Measurements from ENCODE around the gene RAPGEF1. TPM values are rescaled to one million over a fixed set of nuclear protein-coding genes. Genes with fewer than 3 reads are reported as not detected.

RAPGEF1 gene
- total and polyA plus RNA-seq, 2 donors (not counting 1 experiment from before 2014, with no cell fraction given), result 33.3 to 42.8 TPM

DNA sequence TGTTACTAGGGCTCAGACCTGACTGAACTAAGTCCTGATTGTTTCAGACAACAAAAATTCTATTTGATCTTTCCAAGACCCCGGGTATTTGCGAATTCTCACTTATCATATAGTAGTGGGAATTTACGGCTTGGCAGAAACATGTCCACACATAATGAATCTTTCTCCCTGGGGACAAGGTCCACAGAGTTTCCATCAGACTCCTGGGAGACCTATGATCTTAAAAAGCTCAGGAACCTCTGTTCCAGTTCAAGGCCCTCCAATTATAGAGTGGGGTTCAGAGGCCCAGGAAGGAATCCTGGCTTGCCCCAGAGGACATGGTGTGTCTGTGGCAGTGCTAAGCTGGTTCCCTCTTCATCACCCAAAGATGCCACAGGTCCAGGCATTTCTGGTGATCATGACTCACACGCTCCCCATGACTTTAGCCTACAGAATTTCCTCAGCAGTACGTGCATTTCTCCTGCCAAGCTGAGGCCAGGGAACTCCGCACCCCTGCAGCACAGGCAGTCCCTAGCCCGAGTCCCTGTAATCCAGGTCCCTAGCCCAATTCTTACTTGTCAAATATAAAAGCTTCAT, 12.6 kb downstream of the RAPGEF1 start:
- no peak overlapping the region for H3K4me2 ChIP-seq (ENCODE audit: extremely low read depth, insufficient read depth, low read length)

DNA sequence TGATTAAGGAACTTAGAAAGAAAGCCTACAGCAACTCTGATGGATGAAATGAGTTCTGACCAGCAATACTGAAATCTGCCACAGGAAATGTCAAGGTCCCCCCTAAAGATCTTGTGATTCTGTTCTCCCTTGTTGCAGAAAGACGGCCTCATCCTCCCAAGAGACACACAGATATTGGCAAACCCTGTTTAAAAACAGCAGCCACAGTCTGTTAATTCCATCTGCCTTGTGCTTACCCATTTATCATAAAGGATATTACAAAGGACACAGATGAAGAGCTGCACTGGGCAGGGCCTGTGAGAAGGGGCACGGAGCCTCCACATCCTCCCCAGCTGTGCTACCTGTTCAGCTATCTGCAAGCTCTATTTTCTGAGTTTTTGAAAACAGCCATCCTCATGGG, 15.2 kb downstream of the RAPGEF1 start:
- no peak overlapping the region for H2AFZ ChIP-seq (ENCODE audit: low read length)
- no peak overlapping the region for H3K4me2 ChIP-seq (ENCODE audit: extremely low read depth, insufficient read depth, low read length)
- TF ChIP-seq, protein P1, sequence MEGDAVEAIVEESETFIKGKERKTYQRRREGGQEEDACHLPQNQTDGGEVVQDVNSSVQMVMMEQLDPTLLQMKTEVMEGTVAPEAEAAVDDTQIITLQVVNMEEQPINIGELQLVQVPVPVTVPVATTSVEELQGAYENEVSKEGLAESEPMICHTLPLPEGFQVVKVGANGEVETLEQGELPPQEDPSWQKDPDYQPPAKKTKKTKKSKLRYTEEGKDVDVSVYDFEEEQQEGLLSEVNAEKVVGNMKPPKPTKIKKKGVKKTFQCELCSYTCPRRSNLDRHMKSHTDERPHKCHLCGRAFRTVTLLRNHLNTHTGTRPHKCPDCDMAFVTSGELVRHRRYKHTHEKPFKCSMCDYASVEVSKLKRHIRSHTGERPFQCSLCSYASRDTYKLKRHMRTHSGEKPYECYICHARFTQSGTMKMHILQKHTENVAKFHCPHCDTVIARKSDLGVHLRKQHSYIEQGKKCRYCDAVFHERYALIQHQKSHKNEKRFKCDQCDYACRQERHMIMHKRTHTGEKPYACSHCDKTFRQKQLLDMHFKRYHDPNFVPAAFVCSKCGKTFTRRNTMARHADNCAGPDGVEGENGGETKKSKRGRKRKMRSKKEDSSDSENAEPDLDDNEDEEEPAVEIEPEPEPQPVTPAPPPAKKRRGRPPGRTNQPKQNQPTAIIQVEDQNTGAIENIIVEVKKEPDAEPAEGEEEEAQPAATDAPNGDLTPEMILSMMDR (conservative IDR thresholded peaks at IDR 0.05 in 1 of 2, IDR thresholded peaks at IDR 0.05 in 1 of 2; ENCODE audit: low read depth in 1 of 2, low read length in 2 of 2), result no peak
- TF ChIP-seq EZH2 (IDR thresholded peaks at IDR 0.05; ENCODE audit: low read length, missing control alignments), result no peak
- H3K27me3 ChIP-seq (ENCODE audit: control insufficient read depth, insufficient read depth, low read length), result no peaks in the 10 kb centered on the region
- no peaks in the 10 kb centered on the region for H3K36me3 ChIP-seq (ENCODE audit: control insufficient read depth, insufficient read depth, low read length)
- no peak overlapping the region for H3K27ac ChIP-seq (ENCODE audit: insufficient read depth, low read length)
- no peak overlapping the region for H3K9ac ChIP-seq (ENCODE audit: insufficient read depth, low read length)
- H3K9me3 ChIP-seq (ENCODE audit: control insufficient read depth, insufficient read depth, low read depth, low read length), result no peaks in the 10 kb centered on the region
- DNase-seq (ENCODE audit: low read depth in 2 of 2), result no peak
- H3K4me3 ChIP-seq (replicated peaks in 1 of 4; ENCODE audit: control extremely low read depth in 1 of 4, insufficient read depth in 1 of 4, low read depth in 3 of 4, low read length in 4 of 4), result no peak overlapping the region
- peaks cover 19% of the 10 kb centered on the region for H3K4me1 ChIP-seq (ENCODE audit: control insufficient read depth, extremely low read depth, insufficient read depth, low read length)
- H3K79me2 ChIP-seq (ENCODE audit: control insufficient read depth, insufficient read depth, low read length), result peaks cover 36% of the 10 kb centered on the region
- H4K20me1 ChIP-seq (ENCODE audit: control insufficient read depth, extremely low read depth, insufficient read depth, low read length), result no peaks in the 10 kb centered on the region

More for the DNA sequence above, 12.6 kb downstream of the RAPGEF1 start:
- H3K4me1 ChIP-seq (ENCODE audit: control insufficient read depth, extremely low read depth, insufficient read depth, low read length), result peaks cover 36% of the 10 kb centered on the region
- no peaks in the 10 kb centered on the region for H3K36me3 ChIP-seq (ENCODE audit: control insufficient read depth, insufficient read depth, low read length)
- H3K9me3 ChIP-seq (ENCODE audit: control insufficient read depth, insufficient read depth, low read depth, low read length), result no peaks in the 10 kb centered on the region
- no peak overlapping the region for H3K9ac ChIP-seq (ENCODE audit: insufficient read depth, low read length)
- DNase-seq (ENCODE audit: low read depth in 2 of 2), result peak; percentile 43 to 77
- no peak overlapping the region for H3K4me3 ChIP-seq (replicated peaks in 1 of 4; ENCODE audit: control extremely low read depth in 1 of 4, insufficient read depth in 1 of 4, low read depth in 3 of 4, low read length in 4 of 4)
- no peaks in the 10 kb centered on the region for H4K20me1 ChIP-seq (ENCODE audit: control insufficient read depth, extremely low read depth, insufficient read depth, low read length)
- no peak overlapping the region for H2AFZ ChIP-seq (ENCODE audit: low read length)
- H3K27me3 ChIP-seq (ENCODE audit: control insufficient read depth, insufficient read depth, low read length), result no peaks in the 10 kb centered on the region
- no peak for TF ChIP-seq EZH2 (IDR thresholded peaks at IDR 0.05; ENCODE audit: low read length, missing control alignments)
- TF ChIP-seq, protein P1 (conservative IDR thresholded peaks at IDR 0.05 in 1 of 2, IDR thresholded peaks at IDR 0.05 in 1 of 2; ENCODE audit: low read depth in 1 of 2, low read length in 2 of 2), result no peak
- no peak overlapping the region for H3K27ac ChIP-seq (ENCODE audit: insufficient read depth, low read length)
- peaks cover 43% of the 10 kb centered on the region for H3K79me2 ChIP-seq (ENCODE audit: control insufficient read depth, insufficient read depth, low read length)

DNA sequence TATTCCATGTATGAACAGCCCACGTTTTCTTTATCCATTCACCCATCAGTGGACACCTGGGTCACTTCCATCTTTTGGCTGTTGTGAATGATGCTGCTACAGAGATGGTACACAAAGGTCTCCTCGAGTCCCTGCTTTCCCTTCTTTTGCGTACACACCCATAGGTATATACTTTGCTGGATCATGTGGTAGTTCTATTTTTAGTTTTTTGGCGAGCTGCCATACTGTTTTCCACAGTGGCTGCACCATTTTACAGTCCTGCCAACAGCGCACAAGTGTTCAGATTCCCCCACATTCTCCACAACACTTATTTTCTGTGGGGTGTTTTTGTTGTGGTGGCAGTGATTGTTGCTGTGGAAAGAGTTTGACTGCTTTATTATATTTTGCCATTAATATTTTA, 16.2 kb downstream of the RAPGEF1 start:
- no peak for DNase-seq (ENCODE audit: low read depth in 2 of 2)

More for the DNA sequence above, 16.2 kb downstream of the RAPGEF1 start:
- Histone ChIP-seq H3K9me3 (ENCODE audit: control insufficient read depth, insufficient read depth, low read depth, low read length) (no peaks in the 10 kb centered on the region), H3K79me2 (ENCODE audit: control insufficient read depth, insufficient read depth, low read length) (peaks cover 27% of the 10 kb centered on the region), H3K4me2 (ENCODE audit: extremely low read depth, insufficient read depth, low read length) (no peak overlapping the region), H4K20me1 (ENCODE audit: control insufficient read depth, extremely low read depth, insufficient read depth, low read length) (no peaks in the 10 kb centered on the region), H2AFZ (ENCODE audit: low read length) (no peak overlapping the region), H3K36me3 (ENCODE audit: control insufficient read depth, insufficient read depth, low read length) (no peaks in the 10 kb centered on the region), H3K9ac (ENCODE audit: insufficient read depth, low read length) (no peak overlapping the region), H3K4me1 (ENCODE audit: control insufficient read depth, extremely low read depth, insufficient read depth, low read length) (peaks cover 13% of the 10 kb centered on the region), H3K27me3 (ENCODE audit: control insufficient read depth, insufficient read depth, low read length) (no peaks in the 10 kb centered on the region), H3K4me3 (replicated peaks in 1 of 4; ENCODE audit: control extremely low read depth in 1 of 4, insufficient read depth in 1 of 4, low read depth in 3 of 4, low read length in 4 of 4) (no peak overlapping the region), H3K27ac (ENCODE audit: insufficient read depth, low read length) (no peak overlapping the region)
- TF ChIP-seq, protein P1 (conservative IDR thresholded peaks at IDR 0.05 in 1 of 2, IDR thresholded peaks at IDR 0.05 in 1 of 2; ENCODE audit: low read depth in 1 of 2, low read length in 2 of 2), result no peak

Measured in fibroblast of lung (primary cell).